Hypothalamus (tissue), 51 donors: ENCODE results near the gene ROBO1.

Experiments used
- DNase-seq, 51 donors: peaks; one replicate each; lab custom pipeline; 2025; lab: John Stamatoyannopoulos, UW

Gene ROBO1

GRCh38 chr3:79253704-79254103 is 514.1 kb downstream of the ROBO1 start:
- no peak for DNase-seq

- no peak for DNase-seq
Observed at GRCh38 chr3:79253271-79253670, 514.5 kb downstream of the ROBO1 start.

GRCh38 chr3:79250746-79251145 is 517.1 kb downstream of the ROBO1 start:
- DNase-seq, result no peak

- DNase-seq, result no peak
Observed at GRCh38 chr3:79249701-79250100, 518.1 kb downstream of the ROBO1 start.

- DNase-seq, result no peak
Observed at GRCh38 chr3:79247725-79248043, 520.1 kb downstream of the ROBO1 start.

GRCh38 chr3:79246875-79247724 is 520.7 kb downstream of the ROBO1 start:
- no peak for DNase-seq

GRCh38 chr3:79245284-79246138 is 522.3 kb downstream of the ROBO1 start:
- no peak for DNase-seq

GRCh38 chr3:79236496-79236895 is 531.3 kb downstream of the ROBO1 start:
- DNase-seq, result no peak

GRCh38 chr3:79233431-79234060 is 534.3 kb downstream of the ROBO1 start:
- no peak for DNase-seq

- no peak for DNase-seq
Observed at GRCh38 chr3:79230266-79230665, 537.5 kb downstream of the ROBO1 start.

- DNase-seq, result no peak
Observed at GRCh38 chr3:79217096-79217495, 550.7 kb downstream of the ROBO1 start.

GRCh38 chr3:79215286-79215685 is 552.5 kb downstream of the ROBO1 start:
- DNase-seq, result no peak

GRCh38 chr3:79211586-79212359 is 556.0 kb downstream of the ROBO1 start:
- no peak for DNase-seq

GRCh38 chr3:79204351-79204750 is 563.4 kb downstream of the ROBO1 start:
- no peak for DNase-seq

- no peak for DNase-seq
Observed at GRCh38 chr3:79203144-79203519, 564.7 kb downstream of the ROBO1 start.

- DNase-seq, result no peak
Observed at GRCh38 chr3:79202471-79203143, 565.2 kb downstream of the ROBO1 start.

GRCh38 chr3:79200456-79200855 is 567.3 kb downstream of the ROBO1 start:
- no peak for DNase-seq

- no peak for DNase-seq
Observed at GRCh38 chr3:79199966-79200365, 567.8 kb downstream of the ROBO1 start.

GRCh38 chr3:79187426-79187825 is 580.4 kb downstream of the ROBO1 start:
- no peak for DNase-seq

GRCh38 chr3:79184251-79184650 is 583.5 kb downstream of the ROBO1 start:
- no peak for DNase-seq
